Colon (tissue), 2 donors: ENCODE results near the gene MGRN1.

Experiments used
- FAIRE-seq: peaks from 2 replicates; lab custom pipeline; 2012; peaks lifted over from hg19 to GRCh38; lab: Jason Lieb, UNC
- donor health status: control.
- donor health status: control.

Gene MGRN1

GRCh38 chr16:4675864-4676786 lies 51.5 kb downstream of the MGRN1 start:
- FAIRE-seq = no peak

GRCh38 chr16:4676831-4677230 lies 52.2 kb downstream of the MGRN1 start:
- FAIRE-seq = no peak

- FAIRE-seq = no peak
These were observed 52.8 kb downstream of the MGRN1 start for GRCh38 chr16:4677390-4677789.

- FAIRE-seq = no peak
These were observed 53.4 kb downstream of the MGRN1 start for GRCh38 chr16:4677994-4678393.

GRCh38 chr16:4678596-4678995 lies 54.0 kb downstream of the MGRN1 start:
- FAIRE-seq = no peak

- no peak for FAIRE-seq
These were observed 54.7 kb downstream of the MGRN1 start for GRCh38 chr16:4679156-4679849.

GRCh38 chr16:4679850-4680636 lies 55.4 kb downstream of the MGRN1 start:
- no peak for FAIRE-seq

GRCh38 chr16:4680673-4681470 lies 56.2 kb downstream of the MGRN1 start:
- no peak for FAIRE-seq

GRCh38 chr16:4681471-4682083 lies 57.0 kb downstream of the MGRN1 start:
- no peak for FAIRE-seq

GRCh38 chr16:4682084-4682591 lies 57.5 kb downstream of the MGRN1 start:
- FAIRE-seq = no peak

GRCh38 chr16:4682616-4683254 lies 58.1 kb downstream of the MGRN1 start:
- no peak for FAIRE-seq

- no peak for FAIRE-seq
These were observed 58.8 kb downstream of the MGRN1 start for GRCh38 chr16:4683255-4684057.

GRCh38 chr16:4684058-4684715 lies 59.6 kb downstream of the MGRN1 start:
- no peak for FAIRE-seq

- FAIRE-seq = no peak
These were observed 60.1 kb downstream of the MGRN1 start for GRCh38 chr16:4684763-4685162.

GRCh38 chr16:4685292-4685691 lies 60.7 kb downstream of the MGRN1 start:
- no peak for FAIRE-seq

GRCh38 chr16:4685776-4686496 lies 61.3 kb downstream of the MGRN1 start:
- no peak for FAIRE-seq

GRCh38 chr16:4686497-4687210 lies 62.0 kb downstream of the MGRN1 start:
- no peak for FAIRE-seq

- FAIRE-seq = no peak
These were observed 62.8 kb downstream of the MGRN1 start for GRCh38 chr16:4687416-4687815.
